Mononuclear cell (primary cell): ENCODE results near the gene EMC8. TPM values are rescaled to one million over a fixed set of nuclear protein-coding genes. Genes with fewer than 3 reads are reported as not detected.
"Not testable (repeated sequence)": the region's sequence is repeated elsewhere in the genome, so short reads cannot be mapped to it uniquely, and the experiment has no call there.

Experiments used
- H3K27me3 ChIP-seq: 2 replicates; pipeline ENCODE4 v1.6.0; 2011; ENCODE audit warnings: low read length, control low read depth; ENCODE audit not compliant: insufficient read depth
- H3K4me1 ChIP-seq: 2 replicates; pipeline ENCODE4 v1.5.1; 2011; ENCODE audit warnings: mild to moderate bottlenecking, low read length, control low read depth; ENCODE audit not compliant: insufficient read depth
- H3K4me3 ChIP-seq: 2 replicates; pipeline ENCODE4 v1.5.1; 2011; ENCODE audit warnings: mild to moderate bottlenecking, low read length, moderate library complexity
- H3K9me3 ChIP-seq: 2 replicates; pipeline ENCODE4 v1.5.1; 2011; ENCODE audit warnings: low read depth, mild to moderate bottlenecking, control low read depth, low read length
- total RNA-seq: library from RNA; depleted of rRNA; stranded (reverse); fragments of >200 nt; gene quantifications from one replicate; pipeline ENCODE4 v1.2.3, GENCODE V29; 2012

The EMC8 gene
- total RNA-seq, 1 donor, result 18.4 TPM

DNA sequence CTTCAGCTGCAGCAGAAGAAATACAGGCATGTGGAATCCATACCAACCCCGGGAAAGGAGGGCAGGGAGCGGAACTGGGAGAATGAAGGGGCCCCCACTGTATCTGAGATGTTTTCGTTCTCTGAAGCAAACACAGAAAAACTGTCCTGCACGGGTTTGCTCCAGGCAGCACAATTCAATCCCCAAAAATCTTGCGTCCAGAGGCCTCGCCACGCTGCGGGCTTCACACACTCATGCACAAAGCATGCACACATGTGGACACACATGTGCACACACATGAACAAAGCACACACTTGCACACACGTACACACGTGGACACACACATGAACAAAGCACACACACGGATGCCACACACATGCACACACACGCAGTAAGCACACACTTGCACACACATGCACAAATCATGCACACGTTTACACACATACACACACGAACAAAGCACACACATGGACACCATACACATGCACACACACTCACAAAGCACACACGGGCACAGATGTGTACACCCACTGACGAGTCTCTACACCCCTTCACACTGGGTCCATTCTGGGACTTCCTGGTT is 27.4 kb upstream of the EMC8 start:
- peaks cover 32% of the 10 kb centered on the region for H3K4me1 ChIP-seq
- H3K27me3 ChIP-seq, result peaks cover 4% of the 10 kb centered on the region
- no peak overlapping the region for H3K4me3 ChIP-seq
- H3K9me3 ChIP-seq, result no peaks in the 10 kb centered on the region

- peaks cover 33% of the 10 kb centered on the region for H3K4me1 ChIP-seq
- no peak overlapping the region for H3K4me3 ChIP-seq
- H3K9me3 ChIP-seq, result no peaks in the 10 kb centered on the region
- H3K27me3 ChIP-seq, result no peaks in the 10 kb centered on the region
These were observed 26.0 kb upstream of the EMC8 start for GRCh38 chr16:85825326-85825725.

- Histone ChIP-seq H3K4me1 (peaks cover 24% of the 10 kb centered on the region), H3K27me3 (no peaks in the 10 kb centered on the region)
These were observed 25.1 kb upstream of the EMC8 start for GRCh38 chr16:85824161-85825135.

GRCh38 chr16:85823328-85823920 is 24.1 kb upstream of the EMC8 start:
- Histone ChIP-seq H3K9me3 (no peaks in the 10 kb centered on the region), H3K4me3 (no peak overlapping the region), H3K4me1 (peaks cover 20% of the 10 kb centered on the region), H3K27me3 (no peaks in the 10 kb centered on the region)

More at GRCh38 chr16:85824161-85825135, 25.1 kb upstream of the EMC8 start:
- no peak overlapping the region for H3K4me3 ChIP-seq
- no peaks in the 10 kb centered on the region for H3K9me3 ChIP-seq

DNA sequence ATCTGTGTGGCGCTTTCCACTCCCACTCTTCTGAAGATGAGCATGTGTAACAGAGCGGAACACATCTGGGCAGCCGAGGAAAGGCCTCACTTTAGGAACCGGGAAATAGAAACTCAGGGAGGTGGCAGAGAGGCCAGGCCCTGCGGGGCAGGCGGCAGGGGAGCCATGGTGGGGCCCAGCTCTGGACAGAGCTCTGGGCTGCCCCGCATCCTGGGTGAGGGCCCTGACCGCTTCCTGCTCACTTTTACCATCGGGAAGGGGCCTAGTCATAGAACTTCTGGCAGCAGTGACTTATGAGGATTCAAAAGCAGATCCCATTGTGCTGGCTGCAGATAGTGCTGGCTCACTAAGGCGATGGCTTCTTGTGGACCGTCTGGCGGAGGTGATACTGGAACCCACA is 22.8 kb upstream of the EMC8 start:
- H3K9me3 ChIP-seq, result no peaks in the 10 kb centered on the region
- H3K27me3 ChIP-seq, result no peaks in the 10 kb centered on the region
- H3K4me1 ChIP-seq, result peaks cover 20% of the 10 kb centered on the region
- no peak overlapping the region for H3K4me3 ChIP-seq

DNA sequence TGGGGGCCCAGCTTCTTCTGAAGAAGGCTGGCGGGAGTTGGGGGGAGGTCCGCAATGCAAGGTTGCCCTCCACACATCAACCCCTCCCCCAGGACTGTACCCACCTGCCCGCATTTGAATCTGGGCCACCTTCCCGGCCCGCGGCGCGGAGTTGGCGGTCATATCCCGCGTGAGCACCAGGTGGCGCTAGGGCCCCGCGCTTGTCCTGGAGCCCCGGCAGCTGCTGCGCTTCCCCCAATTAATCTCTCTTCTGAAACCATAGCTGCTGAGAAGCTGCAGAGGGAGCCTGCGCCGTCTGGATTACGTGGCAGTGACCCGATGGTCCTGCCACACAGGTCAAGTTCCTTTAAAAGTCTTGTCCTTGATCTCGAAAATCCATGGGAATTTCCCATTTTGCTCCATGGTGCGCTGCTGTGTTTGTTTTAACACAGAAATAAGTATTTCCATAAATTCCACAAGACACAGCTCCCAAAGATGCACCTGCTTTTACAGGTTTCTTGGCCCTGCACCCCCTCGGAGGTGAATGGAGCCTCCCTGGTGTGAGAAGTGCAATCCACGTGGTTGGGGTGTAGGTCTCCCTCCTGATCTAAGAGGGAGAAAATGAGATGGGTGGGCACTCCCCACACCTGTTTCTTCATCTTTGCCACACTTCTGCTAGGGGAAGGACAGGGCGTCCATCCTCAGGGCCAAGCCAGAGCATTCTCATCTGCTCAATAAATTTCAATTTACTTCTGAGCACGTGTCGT is 22.2 kb upstream of the EMC8 start:
- no peak overlapping the region for H3K4me3 ChIP-seq
- H3K27me3 ChIP-seq, result no peaks in the 10 kb centered on the region
- H3K4me1 ChIP-seq, result peaks cover 20% of the 10 kb centered on the region
- no peaks in the 10 kb centered on the region for H3K9me3 ChIP-seq

- Histone ChIP-seq H3K9me3 (no peaks in the 10 kb centered on the region), H3K4me3 (no peak overlapping the region), H3K4me1 (peaks cover 20% of the 10 kb centered on the region), H3K27me3 (no peaks in the 10 kb centered on the region)
These were observed 21.4 kb upstream of the EMC8 start for GRCh38 chr16:85820604-85821372.

GRCh38 chr16:85819771-85820170 is 20.4 kb upstream of the EMC8 start:
- Histone ChIP-seq H3K4me3 (no peak overlapping the region), H3K9me3 (no peaks in the 10 kb centered on the region), H3K4me1 (peaks cover 20% of the 10 kb centered on the region), H3K27me3 (no peaks in the 10 kb centered on the region)

DNA sequence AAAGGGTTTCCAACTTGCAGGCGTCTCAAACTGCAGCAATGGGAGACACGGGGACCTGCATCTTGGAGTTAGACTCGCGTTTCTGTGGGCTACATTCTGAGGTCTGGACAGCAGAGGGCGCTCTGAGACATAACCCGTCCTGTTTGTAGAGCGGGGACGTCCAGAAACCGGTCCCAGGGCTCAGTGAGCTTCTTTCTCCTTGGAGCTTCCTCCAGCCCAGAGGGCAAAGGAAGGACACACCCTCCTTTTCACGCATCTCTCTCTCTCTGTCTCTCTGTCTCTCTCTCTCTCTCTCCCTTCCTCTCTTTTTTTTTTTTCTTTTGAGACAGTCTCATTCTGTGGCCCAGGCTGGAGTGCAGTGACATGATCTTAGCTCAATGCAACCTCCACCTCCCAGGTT is 19.9 kb upstream of the EMC8 start:
- Histone ChIP-seq H3K9me3 (no peaks in the 10 kb centered on the region), H3K27me3 (no peaks in the 10 kb centered on the region), H3K4me1 (peaks cover 15% of the 10 kb centered on the region), H3K4me3 (no peak overlapping the region)

DNA sequence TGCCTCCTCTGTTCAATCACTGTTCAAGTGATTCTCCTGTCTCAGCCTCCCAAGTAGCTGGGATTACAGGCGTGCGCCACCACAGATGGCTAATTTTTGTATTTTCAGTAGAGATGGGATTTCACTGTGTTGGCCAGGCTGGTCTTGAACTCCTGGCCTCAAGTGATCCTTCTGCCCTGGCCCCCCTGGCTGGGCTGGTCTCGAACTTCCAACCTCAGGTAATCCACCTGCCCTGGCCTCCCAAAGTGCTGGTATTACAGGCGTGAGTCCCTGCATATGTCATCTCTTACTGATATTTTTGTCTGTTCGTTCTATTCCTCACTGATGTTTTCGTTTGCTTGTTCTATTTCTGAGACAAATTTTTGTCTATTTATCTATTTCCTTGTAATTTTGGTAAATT is 17.9 kb upstream of the EMC8 start:
- H3K4me1 ChIP-seq, result peaks cover 12% of the 10 kb centered on the region
- not testable (repeated sequence) for H3K4me3 ChIP-seq, H3K27me3 ChIP-seq, H3K9me3 ChIP-seq

GRCh38 chr16:85816159-85816558 is 16.8 kb upstream of the EMC8 start:
- H3K4me3 ChIP-seq, result no peak overlapping the region
- peaks cover 6% of the 10 kb centered on the region for H3K27me3 ChIP-seq
- peaks cover 4% of the 10 kb centered on the region for H3K4me1 ChIP-seq
- no peaks in the 10 kb centered on the region for H3K9me3 ChIP-seq

GRCh38 chr16:85812811-85813700 is 13.7 kb upstream of the EMC8 start:
- Histone ChIP-seq H3K9me3 (no peaks in the 10 kb centered on the region), H3K4me1 (no peaks in the 10 kb centered on the region), H3K4me3 (no peak overlapping the region), H3K27me3 (peaks cover 6% of the 10 kb centered on the region)

- no peak overlapping the region for H3K4me3 ChIP-seq
- H3K4me1 ChIP-seq, result no peaks in the 10 kb centered on the region
- peaks cover 6% of the 10 kb centered on the region for H3K27me3 ChIP-seq
- H3K9me3 ChIP-seq, result no peaks in the 10 kb centered on the region
These were observed 12.9 kb upstream of the EMC8 start for GRCh38 chr16:85812031-85812807.
